Upper lobe of left lung (tissue), 6 donors: Measurements from ENCODE around the gene P2RX7. TPM values are rescaled to one million over a fixed set of nuclear protein-coding genes. Genes with fewer than 3 reads are reported as not detected.
A peak's percentile ranks its signal among the peaks of the same experiment; 100 is the strongest.
"Not testable (repeated sequence)": the region's sequence is repeated elsewhere in the genome, so short reads cannot be mapped to it uniquely, and the experiment has no call there.

Source experiments
- ATAC-seq, 2 donors: fragments of 200-7000 bp; cut with Tn5 transposase; one replicate each; pipeline ENCODE4 v1.9.1; 2022; ENCODE audit warnings: mild to moderate bottlenecking in 2 of 2, moderate library complexity in 2 of 2; ENCODE audit not compliant: low FRiP score in 2 of 2
- DNase-seq, 2 donors: peaks; one replicate each; pipeline ENCODE4 v3.0.0-alpha.2; 2019 to 2020
- H3K27ac ChIP-seq, 4 donors: fragments of 200-600 bp; sonication (generic); one replicate each; pipeline ENCODE4 v1.5.1; 2016 to 2019
- H3K27me3 ChIP-seq, 4 donors: fragments of 200-600 bp; sonication (generic); one replicate each; pipeline ENCODE4 v1.5.1; 2017 to 2019
- H3K36me3 ChIP-seq, 4 donors: fragments of 200-600 bp; sonication (generic); one replicate each; pipeline ENCODE4 v1.5.1; 2016 to 2019
- H3K4me1 ChIP-seq, 4 donors: fragments of 200-600 bp; sonication (generic); one replicate each; pipeline ENCODE4 v1.5.1; 2018 to 2019
- H3K4me3 ChIP-seq, 4 donors: fragments of 200-600 bp; sonication (generic); one replicate each; pipeline ENCODE4 v1.5.1; 2017 to 2019; ENCODE audit warnings: mild to moderate bottlenecking in 2 of 4, moderate library complexity in 1 of 4
- H3K9me3 ChIP-seq, 4 donors: fragments of 200-600 bp; sonication (generic); one replicate each; pipeline ENCODE4 v1.5.1; 2018 to 2019
- EP300 ChIP-seq, 4 donors: sonication (generic); formaldehyde crosslinking; IDR thresholded peaks; one replicate each; pipeline ENCODE4 v1.5.1; 2017; ENCODE audit warnings: antibody characterized with exemption in 4 of 4, control low read depth in 2 of 4
- POLR2A ChIP-seq, 4 donors: fragments of 450-650 bp; IDR thresholded peaks; one replicate each; pipeline ENCODE4 v1.5.1; 2016 to 2017; ENCODE audit warnings: antibody characterized with exemption in 4 of 4, mild to moderate bottlenecking in 2 of 4
- POLR2AphosphoS5 ChIP-seq, 2 donors: sonication (generic); formaldehyde crosslinking; IDR thresholded peaks; one replicate each; pipeline ENCODE4 v1.5.1; 2017; ENCODE audit warnings: antibody characterized with exemption in 2 of 2
- WGBS, 2 donors: methylation state at CpG; one replicate each; pipeline ENCODE4 v1.1.5; 2017 to 2018; 5-methylcytosine and 5-hydroxymethylcytosine counted together
- total RNA-seq, 6 donors: library from RNA; depleted of rRNA in 4 of 6; stranded (reverse); fragments of >200 nt in 4 of 6; gene quantifications; one replicate each; pipeline versions ENCODE4 v1.1.0 to v1.2.1, GENCODE V29; 2016 to 2021
- TF ChIP-seq, protein P1 (sequence below), 6 experiments: fragments of 450-650 bp in 4 of 6; fragments of 200-600 bp in 2 of 6; sonication (generic) in 2 of 6; IDR thresholded peaks; one replicate each; pipeline ENCODE4 v1.5.1; 2016 to 2019; ENCODE audit warnings: antibody characterized with exemption in 6 of 6
- donor health status: DM: no; HTN: no; CAD: no; lungs with moderate emphysema.
- donor health status: DM: no; HTN: yes; CAD: no; lungs with severe emphysema.

P2RX7 gene
- total RNA-seq, 6 donors from 2014 or later: 8.2 to 37.1 (median 15.4) TPM

DNA sequence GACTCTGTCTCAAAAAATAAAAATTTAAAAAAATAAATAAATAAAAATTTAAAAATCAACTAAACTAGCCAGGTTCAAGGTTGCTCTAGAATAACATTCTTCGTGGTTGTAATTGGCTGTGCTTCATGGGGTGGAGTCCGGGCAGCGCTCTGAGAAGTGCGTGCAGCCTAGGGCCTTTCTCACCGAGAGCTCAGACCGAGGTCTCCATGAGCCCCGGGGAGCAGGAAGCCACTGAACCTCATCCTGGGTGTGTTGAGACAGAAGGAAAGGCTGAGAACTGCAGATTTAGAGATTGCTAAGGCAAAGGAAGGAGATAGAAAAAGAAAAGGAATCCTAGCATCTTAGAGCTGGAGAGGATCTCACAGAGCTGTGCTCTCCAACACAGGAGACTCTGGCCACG, 91.9 kb downstream of the P2RX7 start:
- ATAC-seq (no peak), DNase-seq (no peak)
- peaks cover 3 to 56% (median 35%) of the 10 kb centered on the region in 4 donors for H3K36me3 ChIP-seq
- H3K9me3 ChIP-seq: no peaks in the 10 kb centered on the region
- no peak for TF ChIP-seq EP300 (IDR thresholded peaks at IDR 0.05)
- no peak overlapping the region for H3K4me3 ChIP-seq
- H3K27ac ChIP-seq: no peak overlapping the region
- H3K4me1 ChIP-seq: peaks cover 0 to 5% (median 2%) of the 10 kb centered on the region in 4 donors
- no peaks in the 10 kb centered on the region for H3K27me3 ChIP-seq
- WGBS, 2 donors: 75 to 81% methylated on average over 8 of the region's 8 CpGs

DNA sequence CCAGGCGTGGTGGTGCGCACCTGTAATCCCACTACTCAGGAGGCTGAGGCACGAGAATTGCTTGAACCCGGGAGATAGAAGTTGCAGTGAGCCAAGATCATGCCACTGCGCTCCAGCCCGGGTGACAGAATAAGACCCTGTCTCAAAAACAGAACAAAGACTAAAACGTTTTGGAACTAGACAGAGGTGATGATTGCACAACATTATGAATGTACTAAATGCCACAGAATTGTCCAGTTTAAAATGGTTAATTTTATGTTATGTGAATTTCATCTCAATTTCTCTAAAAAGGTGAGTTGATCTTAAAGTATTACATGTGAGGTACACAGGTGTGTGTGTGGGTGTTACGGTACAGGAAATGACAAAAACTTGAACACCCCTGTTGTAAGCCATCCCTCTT, 93.7 kb downstream of the P2RX7 start:
- no peak overlapping the region for H3K4me3 ChIP-seq
- TF ChIP-seq POLR2AphosphoS5 (IDR thresholded peaks at IDR 0.05): no peak
- TF ChIP-seq POLR2A (IDR thresholded peaks at IDR 0.05): no peak
- TF ChIP-seq, protein P1, sequence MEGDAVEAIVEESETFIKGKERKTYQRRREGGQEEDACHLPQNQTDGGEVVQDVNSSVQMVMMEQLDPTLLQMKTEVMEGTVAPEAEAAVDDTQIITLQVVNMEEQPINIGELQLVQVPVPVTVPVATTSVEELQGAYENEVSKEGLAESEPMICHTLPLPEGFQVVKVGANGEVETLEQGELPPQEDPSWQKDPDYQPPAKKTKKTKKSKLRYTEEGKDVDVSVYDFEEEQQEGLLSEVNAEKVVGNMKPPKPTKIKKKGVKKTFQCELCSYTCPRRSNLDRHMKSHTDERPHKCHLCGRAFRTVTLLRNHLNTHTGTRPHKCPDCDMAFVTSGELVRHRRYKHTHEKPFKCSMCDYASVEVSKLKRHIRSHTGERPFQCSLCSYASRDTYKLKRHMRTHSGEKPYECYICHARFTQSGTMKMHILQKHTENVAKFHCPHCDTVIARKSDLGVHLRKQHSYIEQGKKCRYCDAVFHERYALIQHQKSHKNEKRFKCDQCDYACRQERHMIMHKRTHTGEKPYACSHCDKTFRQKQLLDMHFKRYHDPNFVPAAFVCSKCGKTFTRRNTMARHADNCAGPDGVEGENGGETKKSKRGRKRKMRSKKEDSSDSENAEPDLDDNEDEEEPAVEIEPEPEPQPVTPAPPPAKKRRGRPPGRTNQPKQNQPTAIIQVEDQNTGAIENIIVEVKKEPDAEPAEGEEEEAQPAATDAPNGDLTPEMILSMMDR (IDR thresholded peaks at IDR 0.05): no peak
- no peak for TF ChIP-seq EP300 (IDR thresholded peaks at IDR 0.05)
- H3K27me3 ChIP-seq: no peaks in the 10 kb centered on the region
- ATAC-seq (no peak), DNase-seq (no peak)
- peak overlapping the region in 3 of 4 donors; percentile 58 to 77 (median 69) for H3K27ac ChIP-seq
- H3K9me3 ChIP-seq: no peaks in the 10 kb centered on the region
- peaks cover 3 to 48% (median 35%) of the 10 kb centered on the region in 4 donors for H3K36me3 ChIP-seq
- peaks cover 5 to 12% (median 8%) of the 10 kb centered on the region in 4 donors for H3K4me1 ChIP-seq
- 82 to 88% methylated on average over 8 of the region's 8 CpGs for WGBS, 2 donors

DNA sequence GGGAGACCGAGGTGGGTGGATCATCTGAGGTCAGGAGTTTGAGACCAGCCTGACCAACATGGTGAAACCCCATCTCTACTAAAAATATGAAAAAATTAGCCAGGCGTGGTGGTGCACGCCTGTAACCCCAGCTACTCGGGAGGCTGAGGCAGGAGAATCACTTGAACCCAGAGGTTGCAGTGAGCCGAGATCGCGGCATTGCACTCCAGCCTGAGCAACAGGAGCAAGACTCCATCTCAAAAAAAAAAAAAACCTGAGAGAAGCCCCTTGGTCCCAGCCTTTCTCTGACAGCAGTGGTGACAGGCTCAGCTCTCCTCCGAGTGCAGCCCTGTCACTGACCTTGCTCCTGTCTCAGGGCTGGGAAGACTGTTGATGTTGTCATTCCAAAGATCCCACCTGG, 94.2 kb downstream of the P2RX7 start:
- Histone ChIP-seq H3K36me3 (peaks cover 3 to 43% (median 34%) of the 10 kb centered on the region in 4 donors), H3K27ac (peak overlapping the region; percentile 52 to 77 (median 64)), H3K4me1 (peaks cover 5 to 12% (median 8%) of the 10 kb centered on the region in 4 donors)
- WGBS, 2 donors: 96 to 99% methylated on average over 8 of the region's 8 CpGs
- H3K27me3 ChIP-seq, H3K4me3 ChIP-seq, DNase-seq, H3K9me3 ChIP-seq, ATAC-seq: not testable (repeated sequence)

DNA sequence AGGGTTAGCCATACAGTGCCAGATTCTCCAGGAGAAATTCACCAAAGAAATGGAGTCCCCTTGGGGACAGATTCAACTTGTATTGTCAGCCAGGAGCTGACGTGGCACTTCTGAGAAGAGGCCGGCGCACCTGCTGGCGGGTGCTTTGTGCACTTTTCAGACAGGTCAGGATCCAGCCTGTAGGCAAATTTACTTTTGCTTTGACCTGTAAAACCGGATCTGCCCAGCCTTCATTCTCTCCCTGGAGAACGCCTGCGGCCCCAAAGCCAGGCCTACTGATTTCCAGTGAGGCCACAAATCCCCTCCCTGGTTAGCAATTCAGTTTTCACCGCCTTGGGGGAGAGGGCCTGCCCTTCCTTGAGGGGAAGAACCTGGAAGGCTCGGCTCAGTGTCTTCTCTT, 94.6 kb downstream of the P2RX7 start:
- ATAC-seq: peak in 1 of 2 donors; percentile 81
- peak in 1 of 2 donors; percentile 86 for DNase-seq
- no peaks in the 10 kb centered on the region for H3K9me3 ChIP-seq
- H3K27ac ChIP-seq: peak overlapping the region; percentile 52 to 77 (median 64)
- peaks cover 5 to 12% (median 8%) of the 10 kb centered on the region in 4 donors for H3K4me1 ChIP-seq
- H3K4me3 ChIP-seq: no peak overlapping the region
- H3K36me3 ChIP-seq: peaks cover 3 to 41% (median 34%) of the 10 kb centered on the region in 4 donors
- no peaks in the 10 kb centered on the region for H3K27me3 ChIP-seq
- TF ChIP-seq EP300 (IDR thresholded peaks at IDR 0.05) (no peak), POLR2A (IDR thresholded peaks at IDR 0.05) (peak in 1 of 4 donors; percentile 13)
- TF ChIP-seq, protein P1 (IDR thresholded peaks at IDR 0.05): peak in 1 of 6 experiments; percentile 18
- 40 to 58% methylated on average over 2 to 9 of the region's 9 CpGs for WGBS, 2 donors

DNA sequence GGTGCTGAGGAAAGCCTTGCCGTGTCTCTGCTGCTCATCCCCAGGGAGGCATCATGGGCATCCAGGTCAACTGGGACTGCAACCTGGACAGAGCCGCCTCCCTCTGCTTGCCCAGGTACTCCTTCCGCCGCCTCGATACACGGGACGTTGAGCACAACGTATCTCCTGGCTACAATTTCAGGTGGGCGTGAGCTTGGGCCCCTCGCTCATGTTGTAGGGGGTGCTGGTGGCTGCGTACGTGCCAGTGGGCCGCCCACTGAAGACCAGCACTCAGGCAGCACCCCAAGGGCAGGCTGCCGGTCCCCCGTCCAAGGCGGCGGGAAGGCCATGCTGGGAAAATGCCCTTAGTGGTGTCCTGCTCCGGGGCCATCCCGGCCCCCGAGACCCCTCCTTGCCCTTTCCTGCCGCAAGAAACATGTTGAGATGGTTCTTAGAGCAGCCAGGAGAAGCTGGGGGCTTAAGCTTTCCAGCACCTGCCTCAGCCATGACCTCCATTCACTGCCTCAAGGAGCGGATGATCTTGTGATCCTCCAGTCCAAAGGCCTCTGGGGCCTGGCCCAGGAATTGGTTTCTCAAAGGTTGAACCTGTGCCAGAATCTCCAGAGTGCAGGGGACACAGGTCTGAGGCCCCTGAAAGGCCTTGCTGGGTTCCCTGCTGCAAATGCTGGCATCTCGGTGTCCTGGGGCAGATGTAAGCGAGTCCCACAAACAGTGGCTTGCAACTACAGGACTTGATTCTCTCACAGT, 96.4 kb downstream of the P2RX7 start:
- peak overlapping the region in 1 of 4 donors; percentile 32 for H3K27ac ChIP-seq
- TF ChIP-seq POLR2AphosphoS5 (IDR thresholded peaks at IDR 0.05) (no peak), EP300 (IDR thresholded peaks at IDR 0.05) (no peak), POLR2A (IDR thresholded peaks at IDR 0.05) (no peak)
- TF ChIP-seq, protein P1 (IDR thresholded peaks at IDR 0.05): no peak
- no peak for DNase-seq

More for the DNA sequence above, 96.4 kb downstream of the P2RX7 start:
- ATAC-seq: no peak
- Histone ChIP-seq H3K27me3 (no peaks in the 10 kb centered on the region), H3K4me1 (peaks cover 5 to 12% (median 8%) of the 10 kb centered on the region in 4 donors), H3K9me3 (no peaks in the 10 kb centered on the region), H3K36me3 (peaks cover 3 to 40% (median 33%) of the 10 kb centered on the region in 4 donors), H3K4me3 (no peak overlapping the region)
- WGBS, 2 donors: 97 to 100% methylated on average over 8 to 24 of the region's 24 CpGs
